GM18907 (cell line): Measurements from ENCODE around the gene ADAMTS17.
"Not testable (repeated sequence)": the region's sequence is repeated elsewhere in the genome, so short reads cannot be mapped to it uniquely, and the experiment has no call there.

Experiments used
- ATAC-seq: cut with Tn5 transposase; IDR thresholded peaks from one replicate; pipeline ENCODE4 v1.9.1; 2021; ENCODE audit warnings: mild to moderate bottlenecking, moderate library complexity; ENCODE audit not compliant: unreplicated experiment

ADAMTS17 gene

GRCh38 chr15:99983171-99983885 is 358.4 kb downstream of the ADAMTS17 start:
- no peak for ATAC-seq

GRCh38 chr15:99982662-99983061 is 359.1 kb downstream of the ADAMTS17 start:
- ATAC-seq: no peak

- no peak for ATAC-seq
Measured at GRCh38 chr15:99981839-99982658, 359.7 kb downstream of the ADAMTS17 start.

DNA sequence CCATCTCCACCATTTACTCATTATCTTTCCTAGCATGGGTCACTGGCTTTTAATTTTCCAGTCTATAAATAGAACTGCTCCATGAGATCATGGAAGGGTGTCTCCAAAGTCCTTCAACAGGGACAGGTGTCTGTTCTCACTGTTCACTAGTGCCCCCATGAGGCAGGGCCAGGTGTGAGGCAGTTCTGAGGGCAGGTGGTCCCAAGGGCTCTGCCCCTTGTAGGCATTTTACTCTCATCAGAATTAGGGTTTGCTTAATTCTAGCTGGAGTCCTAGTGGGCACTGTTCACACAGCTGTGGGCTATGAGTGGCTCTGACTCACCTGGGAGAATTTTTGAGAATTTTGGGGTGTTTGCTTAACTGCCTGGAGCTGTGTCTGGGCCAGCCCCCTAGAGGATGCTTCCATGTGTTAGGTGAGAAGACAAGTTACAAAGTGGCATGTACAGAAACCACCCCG is 360.6 kb downstream of the ADAMTS17 start:
- no peak for ATAC-seq

- ATAC-seq: no peak
Measured at GRCh38 chr15:99980752-99981151, 361.0 kb downstream of the ADAMTS17 start.

- not testable (repeated sequence) for ATAC-seq
Measured at GRCh38 chr15:99979886-99980285, 361.9 kb downstream of the ADAMTS17 start.

DNA sequence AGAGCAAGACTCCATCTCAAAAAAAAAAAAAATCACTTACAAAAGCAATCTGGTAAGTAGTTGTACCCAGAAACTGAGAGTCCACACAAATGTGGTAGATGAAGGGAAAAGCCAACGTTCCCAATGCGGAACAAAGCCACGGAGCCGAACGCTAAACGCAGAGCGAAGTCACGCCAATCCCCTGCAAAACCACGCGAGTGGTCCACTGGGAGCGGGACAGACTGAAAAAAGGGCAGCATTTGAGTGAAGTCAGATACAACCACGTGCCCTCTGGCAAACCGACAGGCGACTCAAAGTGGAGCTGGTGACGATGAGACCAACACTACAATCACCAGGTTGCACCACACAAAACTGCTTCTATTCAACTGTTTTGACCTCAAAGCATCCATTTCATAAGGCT is 362.4 kb downstream of the ADAMTS17 start:
- no peak for ATAC-seq

- no peak for ATAC-seq
Measured at GRCh38 chr15:99978426-99978825, 363.3 kb downstream of the ADAMTS17 start.

DNA sequence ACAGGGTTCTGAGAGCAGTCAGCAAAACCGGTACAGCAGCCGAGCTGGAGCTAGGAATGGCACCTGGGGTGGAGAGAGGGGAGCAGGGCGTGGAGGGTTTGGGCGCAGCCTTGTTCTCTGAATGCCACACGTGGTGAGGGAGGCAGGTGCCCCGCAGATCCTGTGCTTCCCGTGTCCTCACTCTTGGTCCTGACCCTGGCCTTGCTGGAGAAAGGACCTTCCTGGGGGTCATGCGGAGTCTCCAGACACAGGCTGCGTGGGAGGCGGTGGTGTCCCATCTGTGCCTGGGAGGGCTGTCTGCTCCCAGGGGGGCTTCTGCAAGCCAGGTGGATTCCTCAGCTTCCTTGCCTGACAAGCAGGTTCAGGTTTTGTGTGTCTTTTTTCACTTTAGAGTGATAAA is 363.8 kb downstream of the ADAMTS17 start:
- ATAC-seq: no peak

- ATAC-seq: no peak
Measured at GRCh38 chr15:99976811-99977271, 364.9 kb downstream of the ADAMTS17 start.

DNA sequence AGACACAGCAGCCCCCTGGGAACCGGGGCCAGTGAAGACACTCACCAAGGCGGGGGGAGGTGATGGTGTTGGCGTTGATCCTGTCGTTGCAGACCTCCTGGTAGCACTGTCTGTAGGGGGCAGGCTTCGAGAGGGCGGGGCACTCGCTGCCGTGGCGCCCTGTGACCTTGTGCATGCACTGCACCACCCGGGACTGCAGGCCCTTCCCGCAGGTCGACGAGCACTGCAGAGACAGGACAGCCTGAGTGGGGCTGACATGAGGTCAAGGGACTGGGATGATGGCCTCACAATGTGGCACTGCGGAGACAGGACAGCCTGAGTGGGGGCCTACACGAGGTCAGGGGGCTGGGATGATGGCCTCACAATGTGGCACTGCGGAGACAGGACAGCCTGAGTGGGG is 365.8 kb downstream of the ADAMTS17 start:
- no peak for ATAC-seq

GRCh38 chr15:99974246-99974645 is 367.5 kb downstream of the ADAMTS17 start:
- no peak for ATAC-seq

DNA sequence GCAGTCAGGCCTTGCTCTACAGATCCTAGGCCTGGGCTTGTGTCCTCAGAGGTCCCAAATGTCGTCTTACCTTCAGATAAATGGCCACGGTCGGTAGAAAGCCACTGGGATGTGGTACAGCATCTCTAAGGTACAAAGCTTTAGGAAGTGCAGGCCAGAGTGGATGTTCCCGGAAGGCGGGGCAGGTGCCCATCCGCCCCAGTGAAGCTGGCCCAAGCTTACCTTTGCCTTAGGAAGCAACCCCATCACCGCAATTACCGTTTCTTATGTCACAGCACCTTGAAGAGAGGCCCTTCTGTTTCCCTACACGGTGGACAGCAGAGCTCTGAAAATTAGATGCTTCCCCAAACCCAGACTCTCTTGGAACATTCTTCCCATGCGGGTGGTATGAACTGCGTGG is 368.4 kb downstream of the ADAMTS17 start:
- no peak for ATAC-seq

- ATAC-seq: no peak
Measured at GRCh38 chr15:99970891-99971430, 370.8 kb downstream of the ADAMTS17 start.

GRCh38 chr15:99969261-99969920 is 372.4 kb downstream of the ADAMTS17 start:
- no peak for ATAC-seq

DNA sequence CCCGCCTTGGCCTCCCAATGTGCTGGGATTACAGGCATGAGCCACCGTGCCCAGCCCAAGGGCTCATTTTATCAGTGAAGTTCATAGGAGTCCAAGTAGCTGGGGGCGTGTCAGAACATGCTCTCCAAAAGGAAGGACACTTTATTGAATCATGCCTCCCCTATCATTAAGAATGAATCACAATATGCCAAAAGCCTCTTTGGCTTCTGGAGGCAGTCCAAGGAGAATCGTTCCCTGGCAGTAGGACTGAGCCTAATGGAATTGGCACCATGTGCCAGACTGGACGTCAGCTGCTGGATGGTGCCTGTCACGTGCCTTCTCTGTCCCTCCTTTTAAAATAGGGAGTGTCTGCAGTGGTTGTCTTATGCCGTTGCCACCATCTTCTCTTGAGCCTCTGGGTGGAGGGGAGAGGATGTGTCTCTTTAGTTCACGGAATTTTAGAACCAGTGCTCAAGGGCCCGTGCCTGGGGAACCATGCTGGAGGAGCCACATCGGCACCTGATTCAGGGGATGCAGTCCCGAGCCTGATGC is 373.9 kb downstream of the ADAMTS17 start:
- no peak for ATAC-seq

- ATAC-seq: no peak
Measured at GRCh38 chr15:99966815-99967214, 375.0 kb downstream of the ADAMTS17 start.

DNA sequence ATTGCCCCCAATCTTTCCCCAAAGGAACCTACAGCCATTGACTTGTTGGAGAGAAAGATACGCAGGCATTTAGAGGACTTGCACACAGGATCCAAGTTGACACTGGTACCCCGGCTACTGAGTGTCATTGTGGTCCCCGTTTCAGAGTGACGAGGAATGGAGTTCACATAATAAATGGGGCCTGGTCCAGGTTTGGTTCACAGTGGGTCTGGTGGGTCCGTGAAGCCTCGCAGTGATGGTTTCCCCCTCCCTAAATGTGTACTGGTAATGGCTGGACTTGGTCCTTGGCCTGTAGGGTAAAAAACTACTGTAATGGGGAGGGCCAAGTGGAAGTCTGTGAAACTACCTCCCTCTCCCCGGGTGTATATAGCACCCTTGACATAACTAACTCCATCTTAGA is 376.4 kb downstream of the ADAMTS17 start:
- no peak for ATAC-seq

- no peak for ATAC-seq
Measured at GRCh38 chr15:99963976-99964375, 377.8 kb downstream of the ADAMTS17 start.

DNA sequence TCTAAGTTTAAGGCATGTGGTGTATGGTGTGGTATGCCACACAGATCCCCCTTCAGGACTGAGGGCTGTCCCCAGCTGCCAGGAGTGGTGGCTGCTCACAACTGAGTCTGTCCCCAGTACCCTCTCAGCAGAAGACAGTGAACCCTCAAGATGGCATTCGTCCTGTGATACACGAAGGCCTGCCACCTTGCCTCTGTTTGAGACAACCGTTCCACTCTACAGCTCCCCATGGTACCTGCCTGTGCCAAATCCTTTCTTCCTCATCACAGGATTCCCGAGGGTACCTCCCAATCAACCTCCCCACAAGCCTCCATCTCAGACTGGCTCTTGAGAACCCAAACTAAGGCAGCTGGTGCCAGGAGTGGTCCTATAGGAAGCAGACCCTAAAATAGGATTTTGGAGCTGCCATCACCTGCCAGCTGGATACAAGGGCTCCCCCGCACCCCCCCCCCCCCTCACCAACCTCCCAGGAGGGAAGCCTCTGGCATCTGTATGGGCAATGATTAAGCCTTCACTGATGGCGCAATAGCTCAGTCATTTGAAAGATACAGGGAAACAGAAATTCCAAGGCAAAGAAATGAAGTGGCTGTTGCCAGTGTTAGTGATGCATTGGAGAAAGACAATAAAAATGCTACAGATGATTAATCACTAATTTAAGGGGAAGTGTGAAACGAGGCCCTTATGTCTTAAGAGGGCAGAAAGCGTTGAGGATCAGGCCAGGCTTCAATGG is 378.5 kb downstream of the ADAMTS17 start:
- no peak for ATAC-seq
